HG03378 (cell line): ENCODE data around the gene BMAL1.
A peak's percentile ranks its signal among the peaks of the same experiment; 100 is the strongest.

Source experiments
- ATAC-seq: cut with Tn5 transposase; IDR thresholded peaks from one replicate; pipeline ENCODE4 v1.9.1; 2021; ENCODE audit warnings: mild to moderate bottlenecking, moderate library complexity; ENCODE audit not compliant: unreplicated experiment

Gene BMAL1

GRCh38 chr11:13314676-13315394, 37.2 kb downstream of the BMAL1 start:
- ATAC-seq, result no peak

- no peak for ATAC-seq
Observed at GRCh38 chr11:13315517-13316432, 38.2 kb downstream of the BMAL1 start.

- ATAC-seq, result peak; percentile 43
Observed at GRCh38 chr11:13316528-13316961, 39.0 kb downstream of the BMAL1 start.

- ATAC-seq, result no peak
Observed at GRCh38 chr11:13317293-13318080, 39.9 kb downstream of the BMAL1 start.

GRCh38 chr11:13318498-13319295, 41.1 kb downstream of the BMAL1 start:
- peak; percentile 70 for ATAC-seq

- ATAC-seq, result no peak
Observed at GRCh38 chr11:13320688-13321087, 43.1 kb downstream of the BMAL1 start.

GRCh38 chr11:13321431-13321830, 43.8 kb downstream of the BMAL1 start:
- ATAC-seq, result no peak

- no peak for ATAC-seq
Observed at GRCh38 chr11:13324141-13324540, 46.6 kb downstream of the BMAL1 start.

GRCh38 chr11:13324709-13325108, 47.1 kb downstream of the BMAL1 start:
- no peak for ATAC-seq

- ATAC-seq, result no peak
Observed at GRCh38 chr11:13327421-13327820, 49.8 kb downstream of the BMAL1 start.

- no peak for ATAC-seq
Observed at GRCh38 chr11:13328286-13328685, 50.7 kb downstream of the BMAL1 start.

- ATAC-seq, result no peak
Observed at GRCh38 chr11:13329670-13330356, 52.2 kb downstream of the BMAL1 start.

- no peak for ATAC-seq
Observed at GRCh38 chr11:13332124-13332523, 54.5 kb downstream of the BMAL1 start.

- no peak for ATAC-seq
Observed at GRCh38 chr11:13333456-13333957, 55.9 kb downstream of the BMAL1 start.

GRCh38 chr11:13334034-13334786, 56.6 kb downstream of the BMAL1 start:
- ATAC-seq, result no peak

- ATAC-seq, result peak; percentile 42
Observed at GRCh38 chr11:13335319-13335718, 57.7 kb downstream of the BMAL1 start.

- no peak for ATAC-seq
Observed at GRCh38 chr11:13336246-13336878, 58.8 kb downstream of the BMAL1 start.

- peak; percentile 45 for ATAC-seq
Observed at GRCh38 chr11:13338019-13338426, 60.4 kb downstream of the BMAL1 start.
